Stimulated activated CD8-positive, alpha-beta memory T cell treated with anti-CD3 and anti-CD28 coated beads, Interleukin-7, amount 100 ng/mL, for 48 hours (primary cell): Measurements from ENCODE around the gene FTCD.

ENCODE experiments used
- DNase-seq, 2 donors: peaks; one replicate each; pipeline ENCODE4 v3.0.0-alpha.2; 2020; ENCODE audit warnings: low read depth in 1 of 2; ENCODE audit errors: extremely low read depth in 1 of 2

Gene FTCD

GRCh38 chr21:46095083-46095719 is 60.2 kb downstream of the FTCD start:
- no peak for DNase-seq

- no peak for DNase-seq
Observed at GRCh38 chr21:46094401-46095082, 60.8 kb downstream of the FTCD start.

- DNase-seq: no peak
Observed at GRCh38 chr21:46093668-46094400, 61.5 kb downstream of the FTCD start.

GRCh38 chr21:46092811-46093667 is 62.3 kb downstream of the FTCD start:
- no peak for DNase-seq

GRCh38 chr21:46092026-46092764 is 63.2 kb downstream of the FTCD start:
- no peak for DNase-seq

- no peak for DNase-seq
Observed at GRCh38 chr21:46091631-46092025, 63.8 kb downstream of the FTCD start.

- no peak for DNase-seq
Observed at GRCh38 chr21:46091118-46091517, 64.3 kb downstream of the FTCD start.

- DNase-seq: no peak
Observed at GRCh38 chr21:46089285-46089684, 66.1 kb downstream of the FTCD start.

GRCh38 chr21:46088189-46088588 is 67.2 kb downstream of the FTCD start:
- no peak for DNase-seq

GRCh38 chr21:46087641-46088040 is 67.7 kb downstream of the FTCD start:
- DNase-seq: no peak
